Neural cell (in vitro differentiated cells): Measurements from ENCODE around the gene MLLT3. TPM values are rescaled to one million over a fixed set of nuclear protein-coding genes. Genes with fewer than 3 reads are reported as not detected.

Experiments used
- H2AFZ ChIP-seq: fragments of 200-600, 300-800 bp; sonication (generic), shearing (Covaris generic); 2 replicates; pipeline ENCODE4 v1.6.0; 2014; ENCODE audit warnings: low read depth, mild to moderate bottlenecking, antibody characterized with exemption, low read length, moderate library complexity
- H3F3A ChIP-seq: fragments of 200-600 bp; shearing (Covaris generic); 2 replicates; pipeline ENCODE4 v1.6.1; 2016; ENCODE audit warnings: mild to moderate bottlenecking, moderate library complexity, mixed read lengths, antibody characterized with exemption, low read length; ENCODE audit not compliant: insufficient read depth, poor library complexity, severe bottlenecking
- H3K27ac ChIP-seq: fragments of 200-600, 300-800 bp; sonication (generic), shearing (Covaris generic); 2 replicates; pipeline ENCODE4 v1.5.1; 2014; ENCODE audit warnings: mild to moderate bottlenecking, low read length, moderate library complexity
- H3K27me3 ChIP-seq: fragments of 300-800, 200-600 bp; sonication (generic), shearing (Covaris generic); 2 replicates; pipeline ENCODE4 v1.6.0; 2014; ENCODE audit warnings: mild to moderate bottlenecking, low read depth, low read length, moderate library complexity; ENCODE audit not compliant: insufficient read depth
- H3K36me3 ChIP-seq: fragments of 300-800, 200-600 bp; sonication (generic), shearing (Covaris generic); 2 replicates; pipeline ENCODE4 v1.5.1; 2014; ENCODE audit warnings: mild to moderate bottlenecking, antibody characterized with exemption, low read length, moderate library complexity; ENCODE audit not compliant: insufficient read depth
- H3K4me2 ChIP-seq: fragments of 300-800, 200-600 bp; sonication (generic), shearing (Covaris generic); 2 replicates; pipeline ENCODE4 v1.6.0; 2014; ENCODE audit warnings: mild to moderate bottlenecking, low read length
- H3K4me3 ChIP-seq: fragments of 300-800, 200-600 bp; sonication (generic), shearing (Covaris generic); 2 replicates; pipeline ENCODE4 v1.5.1; 2014; ENCODE audit warnings: mild to moderate bottlenecking, low read length, moderate library complexity
- H3K79me2 ChIP-seq: fragments of 200-600 bp; shearing (Covaris generic); replicated peaks from 2 replicates; pipeline ENCODE4 v1.6.0; 2014; ENCODE audit warnings: mild to moderate bottlenecking, low read length, moderate library complexity; ENCODE audit not compliant: insufficient read depth
- H3K9ac ChIP-seq: fragments of 300-800, 200-600 bp; sonication (generic), shearing (Covaris generic); 2 replicates; pipeline ENCODE4 v1.6.1; 2016; ENCODE audit warnings: mild to moderate bottlenecking, low read length, mixed read lengths
- H3K9me2 ChIP-seq: fragments of 200-600 bp; shearing (Covaris generic); 2 replicates; pipeline ENCODE4 v1.6.1; 2016; ENCODE audit warnings: mild to moderate bottlenecking, low read length, mixed read lengths; ENCODE audit not compliant: insufficient read depth
- H3K9me3 ChIP-seq: fragments of 200-600, 300-800 bp; sonication (generic), shearing (Covaris generic); 2 replicates; pipeline ENCODE4 v1.6.1; 2016; ENCODE audit warnings: mild to moderate bottlenecking, mixed run types, low read length, moderate library complexity, mixed read lengths
- H4K20me1 ChIP-seq: fragments of 200-600 bp; shearing (Covaris generic); 2 replicates; pipeline ENCODE4 v1.6.1; 2016; ENCODE audit warnings: mild to moderate bottlenecking, mixed run types; ENCODE audit not compliant: insufficient read depth
- CTCF ChIP-seq: fragments of 450-650 bp; IDR thresholded peaks from 2 replicates; pipeline ENCODE4 v1.5.1; 2014; ENCODE audit warnings: antibody characterized with exemption, mild to moderate bottlenecking, moderate library complexity; ENCODE audit not compliant: poor library complexity, severe bottlenecking
- EP300 ChIP-seq: fragments of 450-650 bp; conservative IDR thresholded peaks from 2 replicates; pipeline ENCODE4 v1.6.1; 2014; ENCODE audit warnings: antibody characterized with exemption, mild to moderate bottlenecking, moderate library complexity; ENCODE audit not compliant: poor library complexity, severe bottlenecking
- EZH2 ChIP-seq: fragments of 200-600, 300-800 bp; shearing (Covaris generic), sonication (generic); IDR thresholded peaks from 2 replicates; pipeline ENCODE4 v1.6.1; 2014; ENCODE audit warnings: antibody characterized with exemption, low read length, borderline replicate concordance, mild to moderate bottlenecking; ENCODE audit not compliant: insufficient read depth, poor library complexity, severe bottlenecking
- MXI1 ChIP-seq: fragments of 450-650 bp; conservative IDR thresholded peaks from 2 replicates; pipeline ENCODE4 v1.6.1; 2014; ENCODE audit warnings: antibody characterized with exemption, mild to moderate bottlenecking; ENCODE audit not compliant: poor library complexity, severe bottlenecking
- POLR2AphosphoS5 ChIP-seq: IDR thresholded peaks from 2 replicates; pipeline ENCODE4 v1.6.1; 2012
- RAD21 ChIP-seq: fragments of 450-650 bp; conservative IDR thresholded peaks from 2 replicates; pipeline ENCODE4 v1.6.1; 2014; ENCODE audit warnings: antibody characterized with exemption, mild to moderate bottlenecking, moderate library complexity
- REST ChIP-seq: IDR thresholded peaks from 2 replicates; pipeline ENCODE4 v1.6.1; 2012; ENCODE audit warnings: borderline replicate concordance
- SMC3 ChIP-seq: fragments of 450-650 bp; conservative IDR thresholded peaks from 2 replicates; pipeline ENCODE4 v1.6.1; 2014; ENCODE audit warnings: antibody characterized with exemption, mild to moderate bottlenecking, moderate library complexity; ENCODE audit not compliant: poor library complexity
- TAF1 ChIP-seq: IDR thresholded peaks from 2 replicates; pipeline ENCODE4 v1.6.1; 2012; ENCODE audit warnings: low read depth
- polyA plus RNA-seq: library from polyadenylated mRNA; depleted of rRNA; stranded (reverse); fragments of >200 nt; gene quantifications from 2 replicates; pipeline ENCODE4 v1.2.3, GENCODE V29; 2014

Gene MLLT3
- polyA plus RNA-seq, 1 donor from 2014 or later: 61.5 TPM

- Histone ChIP-seq H4K20me1 (peaks cover 11% of the 10 kb centered on the region), H3K36me3 (no peaks in the 10 kb centered on the region), H3K9me3 (no peaks in the 10 kb centered on the region), H3K4me3 (no peak overlapping the region), H3K9ac (no peak overlapping the region), H2AFZ (no peak overlapping the region), H3K4me2 (no peak overlapping the region), H3K27me3 (no peaks in the 10 kb centered on the region), H3K9me2 (no peaks in the 10 kb centered on the region), H3K27ac (no peak overlapping the region), H3K79me2 (peaks cover 41% of the 10 kb centered on the region), H3F3A (no peaks in the 10 kb centered on the region)
- TF ChIP-seq MXI1: no peak
- TF ChIP-seq RAD21: no peak
- no peak for TF ChIP-seq REST
Measured at GRCh38 chr9:20558566-20559016, 63.7 kb downstream of the MLLT3 start.

- Histone ChIP-seq H3K79me2 (peaks cover 45% of the 10 kb centered on the region), H3K9ac (no peak overlapping the region), H3K9me2 (no peaks in the 10 kb centered on the region), H4K20me1 (peaks cover 16% of the 10 kb centered on the region), H3K4me2 (no peak overlapping the region), H3K4me3 (no peak overlapping the region), H3K9me3 (no peaks in the 10 kb centered on the region), H3F3A (no peaks in the 10 kb centered on the region), H2AFZ (no peak overlapping the region), H3K27ac (no peak overlapping the region), H3K27me3 (no peaks in the 10 kb centered on the region), H3K36me3 (no peaks in the 10 kb centered on the region)
- TF ChIP-seq RAD21 (no peak), SMC3 (no peak), TAF1 (no peak), MXI1 (no peak), CTCF (no peak), POLR2AphosphoS5 (no peak), REST (no peak), EP300 (no peak), EZH2 (no peak)
Measured at GRCh38 chr9:20557890-20558565, 64.3 kb downstream of the MLLT3 start.
